Tibial nerve (tissue), 4 donors: Measurements from ENCODE around the gene COX19. TPM values are rescaled to one million over a fixed set of nuclear protein-coding genes. Genes with fewer than 3 reads are reported as not detected.
"Not testable (repeated sequence)": the region's sequence is repeated elsewhere in the genome, so short reads cannot be mapped to it uniquely, and the experiment has no call there.

Source experiments
- DNase-seq, 2 donors: peaks; one replicate each; pipeline ENCODE4 v3.0.0-alpha.2; 2019; ENCODE audit warnings: low spot score in 2 of 2
- H3K27ac ChIP-seq, 4 donors: fragments of 200-600 bp; sonication (generic) in 3 of 4; one replicate each; pipeline ENCODE4 v1.5.1; 2017 to 2019; ENCODE audit warnings: mild to moderate bottlenecking in 1 of 4
- H3K27me3 ChIP-seq, 2 donors: fragments of 200-600 bp; sonication (generic) in 1 of 2; one replicate each; pipeline versions ENCODE4 v1.5.1 to v1.6.0; 2017 to 2019
- H3K36me3 ChIP-seq, 3 donors: fragments of 200-600 bp; sonication (generic); one replicate each; pipeline ENCODE4 v1.5.1; 2018 to 2019
- H3K4me1 ChIP-seq, 4 donors: fragments of 200-600 bp; sonication (generic) in 3 of 4; one replicate each; pipeline ENCODE4 v1.5.1; 2017 to 2019
- H3K4me3 ChIP-seq, 4 donors: fragments of 200-600 bp; sonication (generic) in 3 of 4; one replicate each; pipeline ENCODE4 v1.5.1; 2017 to 2019; ENCODE audit warnings: mild to moderate bottlenecking in 1 of 4, moderate library complexity in 1 of 4
- H3K9me3 ChIP-seq, 4 donors: fragments of 200-600 bp; sonication (generic) in 3 of 4; one replicate each; pipeline ENCODE4 v1.5.1; 2017 to 2019
- CTCF ChIP-seq, 5 experiments: fragments of 200-600 bp in 3 of 5; fragments of 450-650 bp in 2 of 5; sonication (generic) in 3 of 5; IDR thresholded peaks; one replicate each; pipeline ENCODE4 v1.5.1; 2016 to 2019; ENCODE audit warnings: antibody characterized with exemption in 5 of 5, mild to moderate bottlenecking in 3 of 5, moderate library complexity in 2 of 5
- EP300 ChIP-seq, 2 donors: sonication (generic); formaldehyde crosslinking; IDR thresholded peaks; one replicate each; pipeline ENCODE4 v1.6.1; 2017; ENCODE audit warnings: antibody characterized with exemption in 2 of 2, mild to moderate bottlenecking in 1 of 2
- POLR2A ChIP-seq, 2 donors: fragments of 450-650 bp; IDR thresholded peaks; one replicate each; pipeline ENCODE4 v1.6.1; 2017; ENCODE audit warnings: antibody characterized with exemption in 2 of 2, mild to moderate bottlenecking in 2 of 2, moderate library complexity in 2 of 2
- WGBS, 2 donors: methylation state at CpG; one replicate each; pipeline ENCODE4 v1.1.5; 2018; 5-methylcytosine and 5-hydroxymethylcytosine counted together
- total RNA-seq, 4 donors: library from RNA; depleted of rRNA; stranded (reverse); fragments of >200 nt; gene quantifications; one replicate each; pipeline ENCODE4 v1.1.0, GENCODE V29; 2016

Gene COX19
- total RNA-seq, 4 donors from 2014 or later: 10.8 to 21.3 (median 11.2) TPM

GRCh38 chr7:1004018-1004852, 28.9 kb upstream of the COX19 start:
- Histone ChIP-seq H3K27ac (peak overlapping the region in 3 of 4 donors; percentile 34 to 50 (median 48)), H3K36me3 (peaks cover 0 to 56% (median 0%) of the 10 kb centered on the region in 3 donors), H3K27me3 (no peaks in the 10 kb centered on the region), H3K4me1 (peaks cover 0 to 30% (median 2%) of the 10 kb centered on the region in 4 donors), H3K9me3 (no peaks in the 10 kb centered on the region), H3K4me3 (no peak overlapping the region)
- DNase-seq: no peak
- no peak for TF ChIP-seq EP300 (IDR thresholded peaks at IDR 0.05)
- TF ChIP-seq CTCF (IDR thresholded peaks at IDR 0.05): no peak
- no peak for TF ChIP-seq POLR2A (IDR thresholded peaks at IDR 0.05)
- 77 to 80% methylated on average over 26 to 32 of the region's 32 CpGs for WGBS, 2 donors

GRCh38 chr7:1002445-1002844, 27.1 kb upstream of the COX19 start:
- H3K27me3 ChIP-seq, H3K4me3 ChIP-seq, DNase-seq, H3K27ac ChIP-seq, H3K9me3 ChIP-seq: not testable (repeated sequence)
- 71 to 77% methylated on average over 6 to 7 of the region's 7 CpGs for WGBS, 2 donors
- H3K36me3 ChIP-seq: peaks cover 0 to 45% (median 0%) of the 10 kb centered on the region in 3 donors
- H3K4me1 ChIP-seq: peaks cover 0 to 37% (median 8%) of the 10 kb centered on the region in 4 donors

GRCh38 chr7:1002026-1002425, 26.7 kb upstream of the COX19 start:
- not testable (repeated sequence) for H3K27ac ChIP-seq, H3K9me3 ChIP-seq, H3K4me3 ChIP-seq, H3K27me3 ChIP-seq, DNase-seq
- peaks cover 0 to 45% (median 0%) of the 10 kb centered on the region in 3 donors for H3K36me3 ChIP-seq
- 80 to 96% methylated on average over 3 to 4 of the region's 4 CpGs for WGBS, 2 donors
- peaks cover 0 to 41% (median 11%) of the 10 kb centered on the region in 4 donors for H3K4me1 ChIP-seq

- H3K27ac ChIP-seq: peak overlapping the region; percentile 47 to 84 (median 69)
- H3K36me3 ChIP-seq: peaks cover 0 to 46% (median 0%) of the 10 kb centered on the region in 3 donors
- 63 to 82% methylated on average over 7 to 8 of the region's 14 CpGs for WGBS, 2 donors
- H3K27me3 ChIP-seq, DNase-seq, H3K9me3 ChIP-seq, H3K4me3 ChIP-seq: not testable (repeated sequence)
- peaks cover 0 to 49% (median 11%) of the 10 kb centered on the region in 4 donors for H3K4me1 ChIP-seq
Observed at GRCh38 chr7:1001069-1001770, 25.9 kb upstream of the COX19 start.

- H3K27me3 ChIP-seq: no peaks in the 10 kb centered on the region
- H3K9me3 ChIP-seq: no peaks in the 10 kb centered on the region
- H3K4me1 ChIP-seq: peaks cover 0 to 57% (median 11%) of the 10 kb centered on the region in 4 donors
- DNase-seq: no peak
- 82 to 87% methylated on average over 16 to 41 of the region's 52 CpGs for WGBS, 2 donors
- H3K27ac ChIP-seq: peak overlapping the region; percentile 47 to 84 (median 69)
- no peak for TF ChIP-seq POLR2A (IDR thresholded peaks at IDR 0.05)
- no peak for TF ChIP-seq CTCF (IDR thresholded peaks at IDR 0.05)
- no peak for TF ChIP-seq EP300 (IDR thresholded peaks at IDR 0.05)
- peaks cover 0 to 49% (median 0%) of the 10 kb centered on the region in 3 donors for H3K36me3 ChIP-seq
- H3K4me3 ChIP-seq: no peak overlapping the region
Observed at GRCh38 chr7:999941-1000935, 24.9 kb upstream of the COX19 start.
